GM10847 (cell line): ENCODE results near the gene PLEKHH2.

Experiments
- POLR2A ChIP-seq: IDR thresholded peaks from 2 replicates; pipeline ENCODE4 v1.6.1; 2011; ENCODE audit not compliant: insufficient read length; ENCODE audit errors: extremely low read depth

PLEKHH2 gene

GRCh38 chr2:43773876-43774613 is 137.0 kb downstream of the PLEKHH2 start, which contains the start of gene DYNC2LI1:
DYNC2LI1 (plus strand) TSS chr2:43774039; CDS start chr2:43774139, 100 bp downstream.
- no peak for TF ChIP-seq POLR2A

- no peak for TF ChIP-seq POLR2A
Measured at GRCh38 chr2:43774617-43775016, 137.6 kb downstream of the PLEKHH2 start.

- TF ChIP-seq POLR2A = no peak
Measured at GRCh38 chr2:43776324-43776723, 139.3 kb downstream of the PLEKHH2 start.

GRCh38 chr2:43777306-43777926 is 140.4 kb downstream of the PLEKHH2 start:
- TF ChIP-seq POLR2A = no peak

GRCh38 chr2:43778233-43778632 is 141.2 kb downstream of the PLEKHH2 start:
- no peak for TF ChIP-seq POLR2A

GRCh38 chr2:43787895-43788294 is 150.8 kb downstream of the PLEKHH2 start:
- no peak for TF ChIP-seq POLR2A

- TF ChIP-seq POLR2A = no peak
Measured at GRCh38 chr2:43788646-43789045, 151.6 kb downstream of the PLEKHH2 start.

GRCh38 chr2:43790147-43790546 is 153.1 kb downstream of the PLEKHH2 start:
- TF ChIP-seq POLR2A = no peak

- TF ChIP-seq POLR2A = no peak
Measured at GRCh38 chr2:43791035-43791765, 154.1 kb downstream of the PLEKHH2 start.

- TF ChIP-seq POLR2A = no peak
Measured at GRCh38 chr2:43792653-43793052, 155.6 kb downstream of the PLEKHH2 start.

GRCh38 chr2:43794956-43795355 is 157.9 kb downstream of the PLEKHH2 start:
- no peak for TF ChIP-seq POLR2A

GRCh38 chr2:43796206-43796605 is 159.1 kb downstream of the PLEKHH2 start:
- no peak for TF ChIP-seq POLR2A

GRCh38 chr2:43798300-43798699 is 161.2 kb downstream of the PLEKHH2 start:
- TF ChIP-seq POLR2A = no peak

- TF ChIP-seq POLR2A = no peak
Measured at GRCh38 chr2:43800894-43801293, 163.8 kb downstream of the PLEKHH2 start.

- no peak for TF ChIP-seq POLR2A
Measured at GRCh38 chr2:43802135-43802534, 165.1 kb downstream of the PLEKHH2 start.

GRCh38 chr2:43803113-43803512 is 166.1 kb downstream of the PLEKHH2 start:
- no peak for TF ChIP-seq POLR2A

- TF ChIP-seq POLR2A = no peak
Measured at GRCh38 chr2:43806719-43807031, 169.6 kb downstream of the PLEKHH2 start.

- no peak for TF ChIP-seq POLR2A
Measured at GRCh38 chr2:43810452-43810851, 173.4 kb downstream of the PLEKHH2 start.
